ENCODE measurements around the gene TAF6. TPM values are rescaled to one million over a fixed set of nuclear protein-coding genes. Genes with fewer than 3 reads are reported as not detected.
A peak's percentile ranks its signal among the peaks of the same experiment; 100 is the strongest.

The TAF6 gene
- total RNA-seq, 1 experiment from 2014 or later, result 50.5 TPM

DNA sequence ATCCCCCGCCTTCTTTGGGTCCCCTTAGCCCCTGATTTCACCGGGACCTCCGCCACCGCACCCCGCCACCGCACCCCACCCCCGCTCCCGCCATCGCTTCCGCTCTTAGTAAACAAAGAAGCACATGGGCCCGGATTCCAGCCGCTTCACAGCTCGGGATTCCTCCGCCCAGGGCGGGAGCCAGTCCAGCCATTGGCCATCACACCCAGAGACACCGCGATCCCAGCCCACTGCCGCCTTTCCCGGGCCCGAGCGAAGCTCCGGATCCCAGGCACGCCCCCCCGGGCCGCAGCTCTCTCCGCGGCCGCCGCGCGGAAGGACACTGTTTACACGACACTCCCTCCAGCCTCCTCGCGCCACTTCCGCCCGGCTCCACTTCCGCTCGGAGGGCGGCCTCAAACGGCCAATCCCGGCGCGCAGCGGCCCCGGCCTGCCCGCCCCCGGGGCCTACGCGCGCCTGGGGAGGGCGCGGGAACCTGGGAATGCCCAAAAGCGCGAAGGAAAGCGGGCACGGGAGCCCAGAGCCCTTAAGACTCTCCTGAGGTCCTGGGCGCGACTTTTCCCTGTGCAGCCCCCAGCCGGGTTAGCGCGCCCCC is 18.6 kb downstream of the TAF6 start:
- Mint-ChIP-seq H3K27me3 (ENCODE audit: unreplicated experiment) (no peaks in the 10 kb centered on the region), H3K4me3 (ENCODE audit: low read depth, unreplicated experiment) (peak overlapping the region; percentile 90)

DNA sequence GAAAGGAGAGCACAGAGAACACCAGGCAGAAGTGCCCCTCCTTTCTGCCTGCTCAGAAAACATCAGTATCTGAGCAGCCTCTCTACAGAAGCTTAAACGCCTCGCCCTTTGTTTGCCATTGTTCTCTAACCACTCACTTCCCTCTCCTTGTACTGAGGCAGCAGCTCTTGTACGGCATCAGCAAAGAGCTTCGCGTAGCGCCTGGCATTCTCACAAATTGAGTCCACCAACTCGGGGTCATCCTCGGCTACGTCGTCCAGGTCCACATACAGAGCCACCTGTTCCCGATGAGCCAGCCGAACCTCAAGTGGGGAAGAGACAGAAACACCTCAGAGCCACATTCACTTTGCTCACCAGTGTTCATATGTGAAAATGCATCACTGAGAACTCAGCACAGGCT is 19.7 kb downstream of the TAF6 start:
- H3K9me3 Mint-ChIP-seq (ENCODE audit: low read depth, unreplicated experiment), result no peaks in the 10 kb centered on the region
- H3K27me3 Mint-ChIP-seq (ENCODE audit: unreplicated experiment), result no peaks in the 10 kb centered on the region
- CTCF ChIA-PET, result no interaction called here
- H3K27ac Mint-ChIP-seq (ENCODE audit: unreplicated experiment), result peak overlapping the region; percentile 74
- H3K36me3 Mint-ChIP-seq (ENCODE audit: insufficient read depth, unreplicated experiment), result peaks cover 89% of the 10 kb centered on the region
- peaks cover 14% of the 10 kb centered on the region for H3K4me1 Mint-ChIP-seq (ENCODE audit: low read depth, unreplicated experiment)
- TF ChIP-seq, protein P1, sequence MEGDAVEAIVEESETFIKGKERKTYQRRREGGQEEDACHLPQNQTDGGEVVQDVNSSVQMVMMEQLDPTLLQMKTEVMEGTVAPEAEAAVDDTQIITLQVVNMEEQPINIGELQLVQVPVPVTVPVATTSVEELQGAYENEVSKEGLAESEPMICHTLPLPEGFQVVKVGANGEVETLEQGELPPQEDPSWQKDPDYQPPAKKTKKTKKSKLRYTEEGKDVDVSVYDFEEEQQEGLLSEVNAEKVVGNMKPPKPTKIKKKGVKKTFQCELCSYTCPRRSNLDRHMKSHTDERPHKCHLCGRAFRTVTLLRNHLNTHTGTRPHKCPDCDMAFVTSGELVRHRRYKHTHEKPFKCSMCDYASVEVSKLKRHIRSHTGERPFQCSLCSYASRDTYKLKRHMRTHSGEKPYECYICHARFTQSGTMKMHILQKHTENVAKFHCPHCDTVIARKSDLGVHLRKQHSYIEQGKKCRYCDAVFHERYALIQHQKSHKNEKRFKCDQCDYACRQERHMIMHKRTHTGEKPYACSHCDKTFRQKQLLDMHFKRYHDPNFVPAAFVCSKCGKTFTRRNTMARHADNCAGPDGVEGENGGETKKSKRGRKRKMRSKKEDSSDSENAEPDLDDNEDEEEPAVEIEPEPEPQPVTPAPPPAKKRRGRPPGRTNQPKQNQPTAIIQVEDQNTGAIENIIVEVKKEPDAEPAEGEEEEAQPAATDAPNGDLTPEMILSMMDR (IDR thresholded peaks at IDR 0.05; ENCODE audit: unreplicated experiment), result no peak
- intact Hi-C loops (cut with micrococcal nuclease; ENCODE audit: unreplicated experiment), result no loop called here
- H3K4me3 Mint-ChIP-seq (ENCODE audit: low read depth, unreplicated experiment), result peak overlapping the region; percentile 90
- DNase-seq, result no peak
- no TSS peak for BruUV-seq (replicated peaks)

More for the DNA sequence above, 18.6 kb downstream of the TAF6 start:
- H3K36me3 Mint-ChIP-seq (ENCODE audit: insufficient read depth, unreplicated experiment), result peaks cover 78% of the 10 kb centered on the region
- intact Hi-C loops (cut with micrococcal nuclease; ENCODE audit: unreplicated experiment), result no loop called here
- TF ChIP-seq, protein P1 (IDR thresholded peaks at IDR 0.05; ENCODE audit: unreplicated experiment), result no peak
- H3K9me3 Mint-ChIP-seq (ENCODE audit: low read depth, unreplicated experiment), result no peaks in the 10 kb centered on the region
- BruUV-seq (replicated peaks), result no TSS peak
- H3K4me1 Mint-ChIP-seq (ENCODE audit: low read depth, unreplicated experiment), result peaks cover 14% of the 10 kb centered on the region
- peak overlapping the region; percentile 93 for H3K27ac Mint-ChIP-seq (ENCODE audit: unreplicated experiment)
- CTCF ChIA-PET, result interaction anchor here (0.7 kb wide), 1 partner anchor 41 kb away, joined by 3 read pairs; no protein-coding TSS in a partner anchor
- peak; percentile 93 for DNase-seq

DNA sequence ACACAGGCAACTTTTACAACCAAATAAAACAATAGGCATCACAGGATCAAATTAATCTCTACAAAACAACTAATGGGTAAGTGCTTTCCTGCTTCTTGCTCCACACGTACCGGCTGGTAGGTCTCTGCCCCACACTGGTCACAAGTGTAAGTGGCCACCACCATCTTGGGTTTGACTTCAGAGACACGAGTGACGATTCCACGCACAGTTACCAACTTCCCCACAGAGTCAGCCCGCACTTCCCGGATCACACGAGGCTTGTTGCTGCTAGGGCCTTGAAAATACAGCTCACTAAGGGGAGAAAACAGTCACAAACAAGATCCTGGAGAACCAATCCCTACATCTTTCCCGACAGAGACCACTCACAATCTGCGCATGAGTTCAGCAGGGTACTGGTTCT is 20.2 kb downstream of the TAF6 start:
- TF ChIP-seq, protein P1 (IDR thresholded peaks at IDR 0.05; ENCODE audit: unreplicated experiment), result no peak
- peak overlapping the region; percentile 90 for H3K4me3 Mint-ChIP-seq (ENCODE audit: low read depth, unreplicated experiment)
- peaks cover 90% of the 10 kb centered on the region for H3K36me3 Mint-ChIP-seq (ENCODE audit: insufficient read depth, unreplicated experiment)
- DNase-seq, result no peak
- CTCF ChIA-PET, result no interaction called here
- no TSS peak for BruUV-seq (replicated peaks)
- intact Hi-C loops (cut with micrococcal nuclease; ENCODE audit: unreplicated experiment), result no loop called here
- peak overlapping the region; percentile 23 for H3K27ac Mint-ChIP-seq (ENCODE audit: unreplicated experiment)
- peaks cover 14% of the 10 kb centered on the region for H3K4me1 Mint-ChIP-seq (ENCODE audit: low read depth, unreplicated experiment)
- no peaks in the 10 kb centered on the region for H3K27me3 Mint-ChIP-seq (ENCODE audit: unreplicated experiment)
- H3K9me3 Mint-ChIP-seq (ENCODE audit: low read depth, unreplicated experiment), result no peaks in the 10 kb centered on the region

DNA sequence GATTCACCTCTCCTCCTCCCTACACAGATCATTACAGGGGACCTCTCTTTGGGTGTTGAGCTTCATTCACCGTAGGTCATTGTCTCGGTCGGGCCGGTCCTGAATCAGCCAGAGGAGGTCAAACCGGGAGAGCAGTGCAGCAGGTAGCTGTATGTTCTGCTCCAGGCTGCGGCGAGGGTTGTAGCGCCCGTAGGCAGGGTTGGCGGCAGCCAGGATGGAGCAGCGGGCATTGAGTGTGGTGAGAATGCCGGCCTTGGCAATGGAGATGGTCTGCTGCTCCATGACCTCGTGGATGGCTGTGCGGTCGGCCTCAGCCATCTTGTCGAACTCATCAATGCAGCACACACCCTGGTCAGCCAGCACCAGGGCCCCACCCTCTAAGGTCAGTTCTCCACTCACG is 23.5 kb downstream of the TAF6 start:
- Mint-ChIP-seq H3K4me1 (ENCODE audit: low read depth, unreplicated experiment) (peaks cover 14% of the 10 kb centered on the region), H3K9me3 (ENCODE audit: low read depth, unreplicated experiment) (no peaks in the 10 kb centered on the region), H3K27me3 (ENCODE audit: unreplicated experiment) (no peaks in the 10 kb centered on the region), H3K36me3 (ENCODE audit: insufficient read depth, unreplicated experiment) (peaks cover 93% of the 10 kb centered on the region), H3K4me3 (ENCODE audit: low read depth, unreplicated experiment) (no peak overlapping the region), H3K27ac (ENCODE audit: unreplicated experiment) (no peak overlapping the region)
- no TSS peak for BruUV-seq (replicated peaks)
- TF ChIP-seq, protein P1 (IDR thresholded peaks at IDR 0.05; ENCODE audit: unreplicated experiment), result no peak
- no peak for DNase-seq
- CTCF ChIA-PET, result no interaction called here
- intact Hi-C loops (cut with micrococcal nuclease; ENCODE audit: unreplicated experiment), result no loop called here
